ENCODE data around the gene ZNF789. TPM values are rescaled to one million over a fixed set of nuclear protein-coding genes. Genes with fewer than 3 reads are reported as not detected.

Gene ZNF789
- total and polyA plus RNA-seq, 4 donors: 4.1 to 19.7 (median 11.6) TPM

DNA sequence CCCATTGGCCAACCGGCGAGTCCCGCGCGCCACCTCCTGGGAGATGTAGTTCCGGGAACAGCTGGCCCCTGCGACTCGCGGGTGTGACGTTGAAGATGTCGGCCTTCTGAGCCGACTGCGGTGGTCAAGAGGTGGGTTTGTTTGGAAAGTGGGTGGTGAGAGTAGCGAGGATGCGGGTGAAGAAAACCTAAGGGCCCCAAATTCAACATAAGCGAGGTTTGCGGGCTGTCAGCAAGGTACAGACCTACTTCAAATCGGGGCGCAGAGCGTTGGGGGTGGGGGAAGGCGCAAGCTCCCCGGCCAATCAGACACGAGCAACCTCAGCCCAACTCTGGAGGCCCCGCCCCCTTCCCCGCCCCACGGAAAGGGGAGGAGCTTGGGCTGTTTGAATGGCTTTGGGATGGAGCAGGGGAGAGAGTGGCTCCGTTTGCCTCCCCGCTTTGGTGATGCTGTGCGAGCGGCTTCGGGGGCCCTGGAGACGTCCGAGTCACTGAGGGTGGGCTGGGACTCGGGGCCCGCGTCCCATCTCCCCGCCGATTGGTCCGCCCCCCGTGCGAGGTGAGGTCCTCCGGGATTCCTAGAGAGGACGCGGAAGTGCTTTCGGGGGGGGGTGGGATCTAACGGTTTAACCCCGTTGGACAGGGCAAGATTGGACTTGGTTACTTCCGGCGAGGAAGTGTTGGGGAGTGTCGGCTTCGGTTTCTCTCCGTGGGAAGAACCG is 32.1 kb downstream of the ZNF789 start, which contains the start of gene ZKSCAN5:
Gene ZKSCAN5 (plus strand): TSS at position 60 of the 721 bp plus-strand sequence. CDS start 1,383 bp downstream, outside the sequence.
- Histone ChIP-seq H3K4me3 (peak within 1 kb of the TSS; percentile 62), H3K4me1 (ENCODE audit: control insufficient read depth in 5 of 5, insufficient read depth in 5 of 5, low read length in 5 of 5) (peaks cover 9 to 21% (median 13%) of the 10 kb centered on the region in 5 donors), H3K27ac (ENCODE audit: low read depth in 1 of 2, low read length in 1 of 2) (peak within 1 kb of the TSS; percentile 85 to 93), H3K27me3 (ENCODE audit: control insufficient read depth in 3 of 3, insufficient read depth in 3 of 3, low read length in 2 of 3) (no peaks in the 10 kb centered on the region), H3K9ac (ENCODE audit: insufficient read depth in 1 of 2, low read length in 2 of 2) (peak within 1 kb of the TSS in 1 of 2 donors; percentile 91), H3K36me3 (ENCODE audit: control insufficient read depth in 4 of 4, insufficient read depth in 4 of 4, low read length in 4 of 4) (no peaks in the 10 kb centered on the region), H3K9me3 (ENCODE audit: control insufficient read depth in 4 of 4, insufficient read depth in 3 of 4, low read length in 3 of 4) (no peaks in the 10 kb centered on the region)
- TF ChIP-seq, protein P1, sequence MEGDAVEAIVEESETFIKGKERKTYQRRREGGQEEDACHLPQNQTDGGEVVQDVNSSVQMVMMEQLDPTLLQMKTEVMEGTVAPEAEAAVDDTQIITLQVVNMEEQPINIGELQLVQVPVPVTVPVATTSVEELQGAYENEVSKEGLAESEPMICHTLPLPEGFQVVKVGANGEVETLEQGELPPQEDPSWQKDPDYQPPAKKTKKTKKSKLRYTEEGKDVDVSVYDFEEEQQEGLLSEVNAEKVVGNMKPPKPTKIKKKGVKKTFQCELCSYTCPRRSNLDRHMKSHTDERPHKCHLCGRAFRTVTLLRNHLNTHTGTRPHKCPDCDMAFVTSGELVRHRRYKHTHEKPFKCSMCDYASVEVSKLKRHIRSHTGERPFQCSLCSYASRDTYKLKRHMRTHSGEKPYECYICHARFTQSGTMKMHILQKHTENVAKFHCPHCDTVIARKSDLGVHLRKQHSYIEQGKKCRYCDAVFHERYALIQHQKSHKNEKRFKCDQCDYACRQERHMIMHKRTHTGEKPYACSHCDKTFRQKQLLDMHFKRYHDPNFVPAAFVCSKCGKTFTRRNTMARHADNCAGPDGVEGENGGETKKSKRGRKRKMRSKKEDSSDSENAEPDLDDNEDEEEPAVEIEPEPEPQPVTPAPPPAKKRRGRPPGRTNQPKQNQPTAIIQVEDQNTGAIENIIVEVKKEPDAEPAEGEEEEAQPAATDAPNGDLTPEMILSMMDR (IDR thresholded peaks at IDR 0.05; ENCODE audit: control extremely low read depth, extremely low read depth): no peak
- DNase-seq (peak; percentile 97 to 99 (median 98)), ATAC-seq (ENCODE audit: insufficient read depth, low FRiP score) (peak; percentile 95)
- 0% methylated on average over 52 to 53 of the region's 53 CpGs for WGBS, 2 donors

DNA sequence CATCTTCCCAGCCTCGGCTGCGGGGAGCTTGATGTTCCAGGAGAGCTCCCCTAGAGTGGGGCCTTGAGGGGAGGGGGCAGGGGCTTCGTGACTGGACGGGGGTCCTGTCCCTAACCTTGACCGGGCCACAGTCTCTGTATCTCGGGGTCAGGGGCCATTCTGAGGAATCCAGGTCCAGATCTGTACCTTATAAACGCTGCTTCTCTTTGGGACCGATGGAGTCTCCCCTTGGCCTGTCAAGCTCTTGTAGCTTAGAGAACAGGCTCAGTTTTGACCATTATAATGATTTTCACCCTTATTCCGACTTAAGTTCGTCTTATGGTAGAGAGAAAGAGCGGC is 32.6 kb downstream of the ZNF789 start:
- 3% methylated on average over 11 of the region's 11 CpGs for WGBS, 2 donors
- peak overlapping the region; percentile 71 to 85 for H3K27ac ChIP-seq (ENCODE audit: low read depth in 1 of 2, low read length in 1 of 2)
- no peaks in the 10 kb centered on the region for H3K27me3 ChIP-seq (ENCODE audit: control insufficient read depth in 3 of 3, insufficient read depth in 3 of 3, low read length in 2 of 3)
- H3K4me1 ChIP-seq (ENCODE audit: control insufficient read depth in 5 of 5, insufficient read depth in 5 of 5, low read length in 5 of 5): peaks cover 9 to 21% (median 13%) of the 10 kb centered on the region in 5 donors
- peak overlapping the region; percentile 55 for H3K4me3 ChIP-seq
- ATAC-seq (ENCODE audit: insufficient read depth, low FRiP score) (no peak), DNase-seq (no peak)
- H3K9me3 ChIP-seq (ENCODE audit: control insufficient read depth in 4 of 4, insufficient read depth in 3 of 4, low read length in 3 of 4): no peaks in the 10 kb centered on the region
- H3K36me3 ChIP-seq (ENCODE audit: control insufficient read depth in 4 of 4, insufficient read depth in 4 of 4, low read length in 4 of 4): peaks cover 0 to 2% (median 0%) of the 10 kb centered on the region in 4 donors
- peak overlapping the region in 1 of 2 donors; percentile 67 for H3K9ac ChIP-seq (ENCODE audit: insufficient read depth in 1 of 2, low read length in 2 of 2)
- TF ChIP-seq, protein P1 (IDR thresholded peaks at IDR 0.05; ENCODE audit: control extremely low read depth, extremely low read depth): no peak

DNA sequence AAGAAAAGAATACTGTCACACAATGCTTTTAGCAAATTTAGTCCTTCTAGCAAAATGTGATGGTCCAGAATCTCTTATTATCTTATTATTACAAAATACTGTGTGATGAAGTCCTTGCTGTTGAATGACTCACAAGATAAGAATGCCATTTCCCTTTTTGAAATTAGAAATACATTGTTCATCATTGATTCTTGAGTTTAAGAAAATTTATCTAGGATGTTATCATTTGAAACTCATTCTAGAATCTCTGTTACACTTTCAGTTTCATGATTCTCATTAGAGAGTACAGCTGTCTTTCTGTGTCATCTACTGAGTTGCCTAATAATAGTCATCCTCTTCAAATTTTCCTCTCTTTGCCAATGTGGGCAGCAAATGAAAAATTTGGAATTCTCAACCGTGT is 41.4 kb downstream of the ZNF789 start:
- Histone ChIP-seq H3K9ac (ENCODE audit: insufficient read depth in 1 of 2, low read length in 2 of 2) (no peak overlapping the region), H3K4me1 (ENCODE audit: control insufficient read depth in 5 of 5, insufficient read depth in 5 of 5, low read length in 5 of 5) (no peaks in the 10 kb centered on the region), H3K9me3 (ENCODE audit: control insufficient read depth in 4 of 4, insufficient read depth in 3 of 4, low read length in 3 of 4) (no peaks in the 10 kb centered on the region), H3K36me3 (ENCODE audit: control insufficient read depth in 4 of 4, insufficient read depth in 4 of 4, low read length in 4 of 4) (peaks cover 4 to 21% (median 15%) of the 10 kb centered on the region in 4 donors), H3K27ac (ENCODE audit: low read depth in 1 of 2, low read length in 1 of 2) (no peak overlapping the region), H3K4me3 (no peak overlapping the region), H3K27me3 (ENCODE audit: control insufficient read depth in 3 of 3, insufficient read depth in 3 of 3, low read length in 2 of 3) (no peaks in the 10 kb centered on the region)
- ATAC-seq (ENCODE audit: insufficient read depth, low FRiP score) (no peak), DNase-seq (no peak)
- 94 to 97% methylated on average over 1 of the region's 1 CpG for WGBS, 2 donors
- TF ChIP-seq, protein P1 (IDR thresholded peaks at IDR 0.05; ENCODE audit: control extremely low read depth, extremely low read depth): no peak
